Measurements from ENCODE around the gene PSAPL1. TPM values are rescaled to one million over a fixed set of nuclear protein-coding genes. Genes with fewer than 3 reads are reported as not detected.

The PSAPL1 gene
- total RNA-seq, 6 experiments from 2014 or later: not detected

- H3K27ac ChIP-seq: peak overlapping the region in 1 of 3 donors; percentile 58
- ATAC-seq (peak; percentile 73 to 98 (median 84)), DNase-seq (peak; percentile 43 to 91 (median 70))
- 54% methylated on average over 10 of the region's 12 CpGs for WGBS (ENCODE audit: insufficient coverage, low coverage, low lambda C conversion rate, missing lambda C conversion rate)
- H3K27me3 ChIP-seq: no peaks in the 10 kb centered on the region
- no peak overlapping the region for H3K4me3 ChIP-seq
- peaks cover 0 to 9% (median 0%) of the 10 kb centered on the region in 4 donors for H3K4me1 ChIP-seq
- TF ChIP-seq CTCF (IDR thresholded peaks at IDR 0.05): no peak
- no peak for TF ChIP-seq POLR2A (IDR thresholded peaks at IDR 0.05)
- H3K9me3 ChIP-seq: no peaks in the 10 kb centered on the region
- intact Hi-C loops (cut with DNase I): loop anchor here in 1 of 2 donors (10.0 kb wide), 1 partner anchor 250 kb away; the partner anchor contains the start of gene SORCS2
- no peaks in the 10 kb centered on the region for H3K36me3 ChIP-seq
These were observed 10.0 kb upstream of the PSAPL1 start for GRCh38 chr4:7444731-7445130.

GRCh38 chr4:7444314-7444713, 9.6 kb upstream of the PSAPL1 start:
- Histone ChIP-seq H3K27ac (peak overlapping the region in 1 of 3 donors; percentile 58), H3K4me1 (peaks cover 0 to 9% (median 0%) of the 10 kb centered on the region in 4 donors), H3K36me3 (no peaks in the 10 kb centered on the region), H3K9me3 (no peaks in the 10 kb centered on the region), H3K4me3 (no peak overlapping the region), H3K27me3 (no peaks in the 10 kb centered on the region)
- ATAC-seq (no peak), DNase-seq (no peak)
- intact Hi-C loops (cut with DNase I): loop anchor here in 1 of 2 donors (10.0 kb wide), 1 partner anchor 250 kb away; the partner anchor contains the start of gene SORCS2
- 87% methylated on average over 3 of the region's 3 CpGs for WGBS (ENCODE audit: insufficient coverage, low coverage, low lambda C conversion rate, missing lambda C conversion rate)
- TF ChIP-seq POLR2A (IDR thresholded peaks at IDR 0.05) (no peak), CTCF (IDR thresholded peaks at IDR 0.05) (no peak)

GRCh38 chr4:7442574-7443162, 7.9 kb upstream of the PSAPL1 start:
- intact Hi-C loops (cut with DNase I): loop anchor here in 1 of 2 donors (10.0 kb wide), 1 partner anchor 248 kb away; the partner anchor contains the start of gene SORCS2
- ATAC-seq (no peak), DNase-seq (no peak)
- Histone ChIP-seq H3K9me3 (no peaks in the 10 kb centered on the region), H3K36me3 (no peaks in the 10 kb centered on the region), H3K4me1 (peaks cover 0 to 9% (median 0%) of the 10 kb centered on the region in 4 donors), H3K27ac (no peak overlapping the region), H3K4me3 (no peak overlapping the region), H3K27me3 (no peaks in the 10 kb centered on the region)
- WGBS (ENCODE audit: insufficient coverage, low coverage, low lambda C conversion rate, missing lambda C conversion rate): 11% methylated on average over 1 of the region's 15 CpGs
- TF ChIP-seq CTCF (IDR thresholded peaks at IDR 0.05): no peak
- no peak for TF ChIP-seq POLR2A (IDR thresholded peaks at IDR 0.05)

GRCh38 chr4:7441201-7441600, 6.5 kb upstream of the PSAPL1 start:
- intact Hi-C loops (cut with DNase I): loop anchor here in 1 of 2 donors (10.0 kb wide), 1 partner anchor 246 kb away; the partner anchor contains the start of gene SORCS2
- DNase-seq: no peak
- no peak overlapping the region for H3K4me3 ChIP-seq
- 87% methylated on average over 4 of the region's 7 CpGs for WGBS (ENCODE audit: insufficient coverage, low coverage, low lambda C conversion rate, missing lambda C conversion rate)
- TF ChIP-seq CTCF (IDR thresholded peaks at IDR 0.05) (no peak), POLR2A (IDR thresholded peaks at IDR 0.05) (no peak)
- no peaks in the 10 kb centered on the region for H3K27me3 ChIP-seq
- no peak for ATAC-seq
- H3K9me3 ChIP-seq: no peaks in the 10 kb centered on the region
- H3K27ac ChIP-seq: no peak overlapping the region
- peaks cover 0 to 9% (median 0%) of the 10 kb centered on the region in 4 donors for H3K4me1 ChIP-seq
- no peaks in the 10 kb centered on the region for H3K36me3 ChIP-seq
